ENCODE data around the gene EFCC1.

GRCh38 chr3:129023909-129024308, 22.8 kb downstream of the EFCC1 start:
- TF ChIP-seq POLR2A (IDR thresholded peaks at IDR 0.05) = no peak
- no peak for TF ChIP-seq EP300 (IDR thresholded peaks at IDR 0.05)
- TF ChIP-seq CTCF (IDR thresholded peaks at IDR 0.05) = no peak

All from sigmoid colon (tissue), 4 donors.